Stimulated activated naive CD8-positive, alpha-beta T cell treated with anti-CD3 and anti-CD28 coated beads, Interleukin-15, Interleukin-2, amounts not matched to agents 100 ng/mL and 50 ng/mL, for 24 hours (primary cell): Measurements from ENCODE around the gene SCN5A.

Experiments
- H3K27ac Mint-ChIP-seq: one replicate; pipeline ENCODE4 v1.8.0; 2021; ENCODE audit warnings: mild to moderate bottlenecking, mixed read lengths
- H3K27me3 Mint-ChIP-seq: one replicate; pipeline ENCODE4 v1.8.0; 2021; ENCODE audit warnings: mixed read lengths
- H3K36me3 Mint-ChIP-seq: one replicate; pipeline ENCODE4 v1.8.0; 2021; ENCODE audit warnings: low read depth, mixed read lengths
- H3K4me1 Mint-ChIP-seq: one replicate; pipeline ENCODE4 v1.8.0; 2021; ENCODE audit warnings: low read depth, mixed read lengths
- H3K4me3 Mint-ChIP-seq: one replicate; pipeline ENCODE4 v1.8.0; 2021; ENCODE audit warnings: mild to moderate bottlenecking, mixed read lengths
- H3K9me3 Mint-ChIP-seq: one replicate; pipeline ENCODE4 v1.8.0; 2021; ENCODE audit warnings: mixed read lengths

Gene SCN5A

DNA sequence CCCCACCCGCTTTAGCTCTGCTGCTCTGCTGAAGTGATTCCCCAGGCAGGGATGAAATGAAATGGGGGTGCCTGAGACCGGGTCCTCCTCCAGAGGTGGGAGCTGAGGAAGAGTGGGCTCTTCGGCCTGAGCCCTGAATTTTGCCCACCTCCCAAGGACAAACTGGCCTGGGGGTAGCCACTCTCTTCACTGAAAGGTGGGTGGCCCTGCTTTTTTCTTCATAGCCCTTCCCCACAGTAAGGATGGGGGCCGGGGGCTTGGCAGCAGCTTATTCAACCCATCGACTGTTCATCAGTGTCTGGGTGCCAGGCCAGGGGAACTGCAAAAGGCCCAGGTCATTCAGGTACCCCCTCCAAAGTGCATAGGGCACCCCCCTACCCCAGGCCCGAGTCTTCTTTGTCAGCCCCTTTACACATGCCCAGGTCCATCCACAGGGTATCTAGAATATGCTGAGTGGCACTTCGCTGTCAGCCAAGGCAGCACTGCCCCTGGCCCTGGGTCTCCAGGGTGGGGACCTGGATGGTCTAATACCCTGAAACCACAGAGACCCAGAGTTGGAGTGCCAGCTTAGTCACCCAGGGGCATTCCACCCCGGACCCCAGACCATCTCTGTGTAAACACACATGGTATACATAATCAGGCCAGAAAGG lies 7.9 kb downstream of the SCN5A start:
- Mint-ChIP-seq H3K4me1 (no peaks in the 10 kb centered on the region), H3K27me3 (no peaks in the 10 kb centered on the region), H3K36me3 (no peaks in the 10 kb centered on the region), H3K4me3 (no peak overlapping the region), H3K27ac (no peak overlapping the region), H3K9me3 (no peaks in the 10 kb centered on the region)

DNA sequence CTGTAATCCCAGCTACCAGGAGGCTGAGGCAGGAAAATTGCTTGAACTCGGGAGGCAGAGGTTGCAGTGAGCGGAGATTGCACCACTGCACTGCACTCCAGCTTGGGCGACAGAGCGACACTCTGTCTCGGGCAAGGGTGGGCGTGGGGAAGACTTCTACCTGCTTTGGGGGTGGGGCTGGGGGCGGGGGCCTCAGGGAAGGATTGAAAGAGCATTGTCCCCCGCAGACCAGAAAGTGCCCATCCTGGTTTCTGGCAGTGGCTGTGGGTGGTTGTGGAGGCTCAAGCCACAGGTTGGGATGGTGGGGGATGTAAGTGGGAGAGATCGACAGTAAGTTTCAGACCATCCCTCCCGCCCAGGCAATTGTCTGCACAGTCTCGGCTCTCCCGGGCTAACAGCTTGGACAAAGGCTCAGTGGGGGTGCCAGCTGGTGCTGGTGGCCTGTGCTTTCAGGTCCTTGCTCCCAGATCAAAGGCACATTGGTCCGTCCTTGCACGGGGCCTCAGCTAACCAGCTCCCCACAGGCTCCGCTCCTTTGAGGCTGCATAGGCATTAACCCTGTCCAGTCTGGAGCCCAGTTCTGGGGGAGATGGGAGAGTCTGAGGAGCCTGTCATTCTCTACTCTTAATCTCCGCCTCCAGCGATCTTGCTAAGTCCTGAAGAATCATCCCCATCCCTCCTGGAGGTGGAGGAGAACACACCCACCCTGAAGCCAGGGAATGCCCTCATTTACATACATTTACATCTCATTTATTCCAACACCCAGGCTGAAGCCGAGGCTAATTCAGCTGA lies 8.6 kb downstream of the SCN5A start:
- Mint-ChIP-seq H3K4me1 (no peaks in the 10 kb centered on the region), H3K4me3 (no peak overlapping the region), H3K9me3 (no peaks in the 10 kb centered on the region), H3K36me3 (no peaks in the 10 kb centered on the region), H3K27ac (no peak overlapping the region), H3K27me3 (no peaks in the 10 kb centered on the region)

DNA sequence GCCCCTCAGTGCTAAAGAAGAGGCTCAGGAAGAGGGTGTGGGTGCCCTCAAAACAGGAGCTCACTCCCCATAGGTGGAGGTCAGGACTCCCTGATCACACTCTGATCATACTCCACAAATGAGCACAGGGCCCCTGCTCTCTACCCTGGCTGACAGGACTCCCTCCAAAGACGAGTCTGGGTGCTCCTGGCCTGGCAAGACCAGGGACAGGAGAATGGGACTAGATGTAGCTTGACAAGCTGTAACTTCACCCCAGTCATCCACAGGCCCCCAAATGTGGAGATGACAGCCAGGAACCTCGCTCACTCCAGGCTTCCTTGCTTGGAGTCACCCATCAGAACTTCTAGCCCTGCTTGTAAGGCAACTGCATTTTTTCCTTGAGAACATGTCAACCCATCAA lies 11.1 kb downstream of the SCN5A start:
- Mint-ChIP-seq H3K27me3 (no peaks in the 10 kb centered on the region), H3K27ac (no peak overlapping the region), H3K36me3 (no peaks in the 10 kb centered on the region), H3K4me1 (peaks cover 4% of the 10 kb centered on the region), H3K9me3 (no peaks in the 10 kb centered on the region), H3K4me3 (no peak overlapping the region)

- Mint-ChIP-seq H3K27ac (no peak overlapping the region), H3K36me3 (no peaks in the 10 kb centered on the region), H3K4me1 (peaks cover 4% of the 10 kb centered on the region), H3K4me3 (no peak overlapping the region), H3K9me3 (no peaks in the 10 kb centered on the region), H3K27me3 (no peaks in the 10 kb centered on the region)
These were observed 11.6 kb downstream of the SCN5A start for GRCh38 chr3:38637906-38638305.

GRCh38 chr3:38636881-38637280 lies 12.6 kb downstream of the SCN5A start:
- no peak overlapping the region for H3K4me3 Mint-ChIP-seq
- H3K9me3 Mint-ChIP-seq, result no peaks in the 10 kb centered on the region
- H3K4me1 Mint-ChIP-seq, result peaks cover 4% of the 10 kb centered on the region

GRCh38 chr3:38636464-38636863 lies 13.0 kb downstream of the SCN5A start:
- no peaks in the 10 kb centered on the region for H3K36me3 Mint-ChIP-seq

More at GRCh38 chr3:38636881-38637280, 12.6 kb downstream of the SCN5A start:
- no peak overlapping the region for H3K27ac Mint-ChIP-seq
- H3K36me3 Mint-ChIP-seq, result no peaks in the 10 kb centered on the region
- H3K27me3 Mint-ChIP-seq, result no peaks in the 10 kb centered on the region

DNA sequence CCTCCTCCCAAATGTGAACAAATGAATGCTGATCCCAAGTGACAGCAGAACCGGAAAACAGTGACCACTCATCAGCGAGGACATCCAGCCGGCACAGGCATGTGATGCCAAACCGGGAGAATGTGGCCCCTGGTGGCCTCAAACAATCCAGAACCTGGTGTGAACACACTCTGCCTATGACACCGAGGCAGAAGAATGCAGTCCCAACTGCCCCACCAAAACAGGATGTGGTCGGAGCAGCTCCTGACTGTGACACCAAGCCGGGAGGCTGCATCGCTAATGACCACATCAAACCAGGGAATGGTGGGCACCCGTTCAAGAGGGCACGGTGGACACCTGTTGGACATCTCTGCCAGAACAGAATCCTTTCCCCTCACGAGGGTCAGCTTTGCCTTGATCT lies 15.4 kb downstream of the SCN5A start:
- H3K36me3 Mint-ChIP-seq, result no peaks in the 10 kb centered on the region
- H3K9me3 Mint-ChIP-seq, result no peaks in the 10 kb centered on the region
- H3K4me1 Mint-ChIP-seq, result peaks cover 4% of the 10 kb centered on the region
- H3K27me3 Mint-ChIP-seq, result no peaks in the 10 kb centered on the region
- H3K27ac Mint-ChIP-seq, result no peak overlapping the region
- no peak overlapping the region for H3K4me3 Mint-ChIP-seq

More at GRCh38 chr3:38636464-38636863, 13.0 kb downstream of the SCN5A start:
- Mint-ChIP-seq H3K27me3 (no peaks in the 10 kb centered on the region), H3K4me1 (peaks cover 4% of the 10 kb centered on the region), H3K27ac (no peak overlapping the region), H3K4me3 (no peak overlapping the region), H3K9me3 (no peaks in the 10 kb centered on the region)

DNA sequence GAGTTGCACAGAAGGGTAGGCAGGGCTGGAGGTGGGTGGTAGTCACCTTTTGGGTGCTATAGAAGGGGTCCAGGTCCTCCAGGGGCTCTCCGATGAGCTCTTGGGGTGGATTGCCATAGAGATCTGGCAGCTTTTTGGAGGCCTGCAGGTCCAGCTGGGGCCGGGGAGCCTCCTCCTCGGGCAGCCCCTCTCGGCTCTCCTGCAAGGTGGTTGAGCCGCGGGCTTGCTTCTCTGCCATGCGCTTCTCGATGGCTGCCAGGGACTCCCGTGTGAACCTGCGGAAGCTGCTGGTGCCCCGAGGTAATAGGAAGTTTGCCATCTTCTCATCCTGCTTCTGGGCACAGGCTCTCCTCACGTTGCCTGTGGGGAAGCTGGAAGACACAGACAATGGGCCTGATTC lies 16.5 kb downstream of the SCN5A start:
- Mint-ChIP-seq H3K4me1 (peaks cover 4% of the 10 kb centered on the region), H3K9me3 (no peaks in the 10 kb centered on the region), H3K27me3 (no peaks in the 10 kb centered on the region), H3K36me3 (no peaks in the 10 kb centered on the region), H3K4me3 (no peak overlapping the region), H3K27ac (no peak overlapping the region)

- H3K27ac Mint-ChIP-seq, result no peak overlapping the region
- H3K4me1 Mint-ChIP-seq, result peaks cover 4% of the 10 kb centered on the region
- no peaks in the 10 kb centered on the region for H3K9me3 Mint-ChIP-seq
- H3K4me3 Mint-ChIP-seq, result no peak overlapping the region
- H3K36me3 Mint-ChIP-seq, result no peaks in the 10 kb centered on the region
- H3K27me3 Mint-ChIP-seq, result no peaks in the 10 kb centered on the region
These were observed 18.9 kb downstream of the SCN5A start for GRCh38 chr3:38630606-38631005.

- no peaks in the 10 kb centered on the region for H3K36me3 Mint-ChIP-seq
- no peak overlapping the region for H3K27ac Mint-ChIP-seq
- peaks cover 4% of the 10 kb centered on the region for H3K4me1 Mint-ChIP-seq
- no peak overlapping the region for H3K4me3 Mint-ChIP-seq
- H3K27me3 Mint-ChIP-seq, result no peaks in the 10 kb centered on the region
- no peaks in the 10 kb centered on the region for H3K9me3 Mint-ChIP-seq
These were observed 19.4 kb downstream of the SCN5A start for GRCh38 chr3:38630070-38630469.

DNA sequence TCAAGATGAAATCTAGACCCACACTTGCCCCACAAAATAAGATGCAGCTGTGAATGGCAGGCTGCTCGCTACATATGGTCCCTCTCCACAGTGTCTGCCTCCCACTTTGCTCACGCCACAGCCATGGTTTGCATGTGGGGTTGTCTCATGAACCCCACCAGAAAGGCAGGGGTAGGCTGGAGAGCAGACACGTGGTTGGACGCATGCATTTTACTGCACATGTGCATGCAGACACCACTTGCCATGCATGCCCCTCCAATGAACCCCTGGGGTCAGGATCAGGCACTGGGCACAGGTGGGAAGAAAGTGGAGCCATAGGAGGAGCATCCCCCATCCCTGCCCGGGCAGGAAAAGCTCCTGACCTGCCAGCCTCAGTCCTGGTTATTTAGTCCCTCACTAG lies 20.7 kb downstream of the SCN5A start:
- Mint-ChIP-seq H3K4me1 (peaks cover 1% of the 10 kb centered on the region), H3K4me3 (no peak overlapping the region), H3K36me3 (no peaks in the 10 kb centered on the region), H3K27ac (no peak overlapping the region), H3K27me3 (no peaks in the 10 kb centered on the region), H3K9me3 (no peaks in the 10 kb centered on the region)

DNA sequence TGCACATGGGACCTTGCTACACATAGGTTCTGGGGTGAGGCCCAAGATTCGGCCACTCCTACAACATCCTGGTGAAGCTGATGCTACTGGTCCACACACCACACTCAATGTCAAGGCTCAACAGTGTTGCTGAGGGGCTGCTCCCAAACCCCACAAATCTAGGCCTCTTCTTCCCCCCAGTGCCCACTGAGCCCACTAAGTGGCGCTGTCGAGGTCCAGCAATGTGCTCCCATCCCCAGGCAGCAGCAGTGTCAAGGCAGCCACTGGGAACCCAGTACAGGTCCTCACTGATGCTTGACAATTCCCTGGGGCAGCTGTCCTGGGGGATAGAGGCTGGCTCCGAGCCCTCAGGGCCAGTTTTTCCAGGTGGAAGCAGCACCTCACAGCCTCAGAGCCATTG lies 21.5 kb downstream of the SCN5A start:
- Mint-ChIP-seq H3K4me1 (no peaks in the 10 kb centered on the region), H3K4me3 (no peak overlapping the region), H3K9me3 (no peaks in the 10 kb centered on the region), H3K36me3 (no peaks in the 10 kb centered on the region), H3K27ac (no peak overlapping the region), H3K27me3 (no peaks in the 10 kb centered on the region)

DNA sequence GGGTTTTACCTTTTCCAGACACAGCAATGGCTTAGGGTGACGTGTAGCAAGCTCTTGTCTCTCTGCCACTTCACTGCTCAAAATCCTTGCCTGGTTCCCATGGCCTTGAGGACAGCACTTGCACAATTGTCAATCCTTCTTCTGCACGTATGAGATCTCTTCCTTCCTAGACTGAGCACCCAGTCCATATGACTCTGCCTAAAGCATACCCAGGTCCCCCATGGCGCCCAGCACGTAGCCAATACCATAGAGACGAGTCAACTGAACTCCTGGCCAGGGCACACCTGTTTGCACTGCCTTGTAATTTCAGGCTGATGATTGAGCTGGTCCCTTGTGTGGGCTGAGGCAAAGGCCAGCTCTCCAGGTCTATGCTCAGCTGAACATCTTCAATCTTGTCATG lies 23.3 kb downstream of the SCN5A start:
- no peaks in the 10 kb centered on the region for H3K36me3 Mint-ChIP-seq
- no peak overlapping the region for H3K4me3 Mint-ChIP-seq

GRCh38 chr3:38623539-38623938 lies 25.9 kb downstream of the SCN5A start:
- H3K27me3 Mint-ChIP-seq, result peaks cover 6% of the 10 kb centered on the region

More for the DNA sequence above, 23.3 kb downstream of the SCN5A start:
- Mint-ChIP-seq H3K4me1 (no peaks in the 10 kb centered on the region), H3K27me3 (no peaks in the 10 kb centered on the region), H3K9me3 (no peaks in the 10 kb centered on the region), H3K27ac (no peak overlapping the region)

GRCh38 chr3:38622336-38622735 lies 27.2 kb downstream of the SCN5A start:
- H3K9me3 Mint-ChIP-seq, result no peaks in the 10 kb centered on the region
- peaks cover 6% of the 10 kb centered on the region for H3K27me3 Mint-ChIP-seq
- H3K36me3 Mint-ChIP-seq, result no peaks in the 10 kb centered on the region
- H3K4me3 Mint-ChIP-seq, result no peak overlapping the region
- no peaks in the 10 kb centered on the region for H3K4me1 Mint-ChIP-seq
- H3K27ac Mint-ChIP-seq, result no peak overlapping the region

More at GRCh38 chr3:38623539-38623938, 25.9 kb downstream of the SCN5A start:
- Mint-ChIP-seq H3K27ac (no peak overlapping the region), H3K4me3 (no peak overlapping the region), H3K9me3 (no peaks in the 10 kb centered on the region), H3K4me1 (no peaks in the 10 kb centered on the region), H3K36me3 (no peaks in the 10 kb centered on the region)
